Measurements from ENCODE around the gene KIAA1217.

The KIAA1217 gene

DNA sequence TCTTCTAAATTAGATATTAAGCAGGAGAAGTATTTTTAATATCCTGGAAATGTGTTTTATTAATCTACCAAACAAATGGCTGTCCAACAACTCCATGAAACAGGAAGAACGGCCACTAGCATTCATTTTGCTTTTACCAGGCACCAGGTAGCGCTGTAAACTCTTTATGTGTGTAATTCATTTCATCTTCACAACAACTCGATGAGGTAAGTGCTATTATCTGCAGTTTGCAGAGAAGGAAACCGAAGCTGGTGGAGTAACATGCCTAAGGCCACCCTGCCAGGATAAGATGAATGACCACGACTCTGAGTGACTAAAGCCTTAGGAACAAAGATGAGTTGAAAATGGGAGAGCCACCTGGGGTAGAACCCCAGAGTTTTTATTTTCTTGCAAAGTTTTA, 101.2 kb downstream of the KIAA1217 start:
- H3K14ac ChIP-seq (ENCODE audit: low read length), result no peak overlapping the region
- no peak for DNase-seq (ENCODE audit: low spot score)

DNA sequence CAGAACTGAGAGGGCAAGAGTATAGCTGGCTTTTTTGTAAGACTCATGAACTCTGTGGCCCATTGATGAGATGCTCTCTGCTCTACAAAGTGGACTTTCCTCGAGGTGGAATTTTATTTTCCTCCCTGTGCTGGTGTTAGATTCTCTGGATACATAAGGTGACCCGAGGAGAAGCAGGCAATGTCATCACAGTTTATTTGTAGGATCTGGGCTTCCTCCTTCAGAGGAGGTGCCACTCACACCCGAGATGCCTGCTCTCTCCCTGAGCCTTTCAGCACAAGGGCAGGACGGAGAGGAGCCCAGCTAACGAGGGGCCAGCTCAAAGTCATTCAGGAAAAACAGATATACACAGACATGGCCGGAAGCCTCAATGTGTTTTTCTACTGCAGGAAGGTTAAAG, 103.0 kb downstream of the KIAA1217 start:
- no peak overlapping the region for H3K18ac ChIP-seq (ENCODE audit: low read length)
- H3K36me3 ChIP-seq (replicated peaks in 1 of 2; ENCODE audit: control insufficient read depth in 2 of 2, insufficient read depth in 2 of 2, low read length in 2 of 2), result no peaks in the 10 kb centered on the region
- H3K23ac ChIP-seq (ENCODE audit: low read depth, low read length, poor library complexity), result no peak overlapping the region
- no peak overlapping the region for H4K91ac ChIP-seq (ENCODE audit: low read depth, low read length, poor library complexity)
- no peaks in the 10 kb centered on the region for H3K79me1 ChIP-seq (ENCODE audit: low read depth, low read length)
- H2AK5ac ChIP-seq (ENCODE audit: low read depth, low read length), result no peak overlapping the region
- no peak overlapping the region for H2AFZ ChIP-seq (ENCODE audit: low read length)
- no peak overlapping the region for H3K4me3 ChIP-seq (ENCODE audit: low read length in 2 of 2)
- H2BK12ac ChIP-seq (ENCODE audit: low read length), result no peak overlapping the region
- H3K9me3 ChIP-seq (replicated peaks in 1 of 2; ENCODE audit: control insufficient read depth in 2 of 2, insufficient read depth in 1 of 2, low read depth in 1 of 2, low read length in 2 of 2), result no peaks in the 10 kb centered on the region
- DNase-seq (ENCODE audit: low spot score), result no peak
- no peaks in the 10 kb centered on the region for H3K27me3 ChIP-seq (ENCODE audit: control insufficient read depth in 3 of 3, insufficient read depth in 3 of 3, low read depth in 1 of 3, low read length in 3 of 3)
- H3K4me2 ChIP-seq (ENCODE audit: insufficient read depth, low read length, poor library complexity, severe bottlenecking), result no peak overlapping the region
- H2BK5ac ChIP-seq (ENCODE audit: low read length), result no peak overlapping the region
- H2BK120ac ChIP-seq (ENCODE audit: low read depth, low read length), result no peak overlapping the region
- peak overlapping the region; percentile 1 for H3K27ac ChIP-seq (replicated peaks; ENCODE audit: low read length)
- no peak overlapping the region for H4K8ac ChIP-seq (ENCODE audit: low read depth, low read length)
- peaks cover 18 to 21% of the 10 kb centered on the region in 2 donors for H3K4me1 ChIP-seq (ENCODE audit: control insufficient read depth in 2 of 2, insufficient read depth in 1 of 2, low read depth in 1 of 2, low read length in 2 of 2)
- no peak overlapping the region for H3K4ac ChIP-seq (ENCODE audit: low read length)
- H3K9ac ChIP-seq (ENCODE audit: low read depth, low read length, poor library complexity), result no peak overlapping the region
- H3K14ac ChIP-seq (ENCODE audit: low read length), result no peak overlapping the region
- no peak overlapping the region for H2BK15ac ChIP-seq (ENCODE audit: low read length)
- no CpG with 5 or more reads among the region's 6 CpGs for WGBS, 2 donors (ENCODE audit: extremely low coverage in 2 of 2, insufficient read length in 2 of 2, insufficient replicate concordance in 1 of 2)

More for the DNA sequence above, 101.2 kb downstream of the KIAA1217 start:
- Histone ChIP-seq H3K23ac (ENCODE audit: low read depth, low read length, poor library complexity) (no peak overlapping the region), H3K9ac (ENCODE audit: low read depth, low read length, poor library complexity) (no peak overlapping the region), H2AK5ac (ENCODE audit: low read depth, low read length) (no peak overlapping the region), H2BK5ac (ENCODE audit: low read length) (no peak overlapping the region), H4K91ac (ENCODE audit: low read depth, low read length, poor library complexity) (no peak overlapping the region), H3K9me3 (replicated peaks in 1 of 2; ENCODE audit: control insufficient read depth in 2 of 2, insufficient read depth in 1 of 2, low read depth in 1 of 2, low read length in 2 of 2) (no peaks in the 10 kb centered on the region), H2BK12ac (ENCODE audit: low read length) (no peak overlapping the region), H3K27me3 (ENCODE audit: control insufficient read depth in 3 of 3, insufficient read depth in 3 of 3, low read depth in 1 of 3, low read length in 3 of 3) (no peaks in the 10 kb centered on the region), H3K4me2 (ENCODE audit: insufficient read depth, low read length, poor library complexity, severe bottlenecking) (no peak overlapping the region), H3K36me3 (replicated peaks in 1 of 2; ENCODE audit: control insufficient read depth in 2 of 2, insufficient read depth in 2 of 2, low read length in 2 of 2) (no peaks in the 10 kb centered on the region), H3K79me1 (ENCODE audit: low read depth, low read length) (no peaks in the 10 kb centered on the region), H3K4ac (ENCODE audit: low read length) (no peak overlapping the region), H2BK15ac (ENCODE audit: low read length) (no peak overlapping the region), H3K4me3 (ENCODE audit: low read length in 2 of 2) (no peak overlapping the region), H3K18ac (ENCODE audit: low read length) (no peak overlapping the region), H2BK120ac (ENCODE audit: low read depth, low read length) (no peak overlapping the region), H3K4me1 (ENCODE audit: control insufficient read depth in 2 of 2, insufficient read depth in 1 of 2, low read depth in 1 of 2, low read length in 2 of 2) (peaks cover 24 to 29% of the 10 kb centered on the region in 2 donors), H4K8ac (ENCODE audit: low read depth, low read length) (no peak overlapping the region), H3K27ac (replicated peaks; ENCODE audit: low read length) (no peak overlapping the region), H2AFZ (ENCODE audit: low read length) (no peak overlapping the region)
- no CpG with 5 or more reads among the region's 5 CpGs for WGBS, 2 donors (ENCODE audit: extremely low coverage in 2 of 2, insufficient read length in 2 of 2, insufficient replicate concordance in 1 of 2)

- Histone ChIP-seq H3K36me3 (replicated peaks in 1 of 2; ENCODE audit: control insufficient read depth in 2 of 2, insufficient read depth in 2 of 2, low read length in 2 of 2) (no peaks in the 10 kb centered on the region), H3K14ac (ENCODE audit: low read length) (no peak overlapping the region), H3K23ac (ENCODE audit: low read depth, low read length, poor library complexity) (no peak overlapping the region), H2AFZ (ENCODE audit: low read length) (no peak overlapping the region), H3K4me3 (ENCODE audit: low read length in 2 of 2) (no peak overlapping the region), H2BK15ac (ENCODE audit: low read length) (no peak overlapping the region), H3K4ac (ENCODE audit: low read length) (no peak overlapping the region), H4K91ac (ENCODE audit: low read depth, low read length, poor library complexity) (no peak overlapping the region), H3K4me1 (ENCODE audit: control insufficient read depth in 2 of 2, insufficient read depth in 1 of 2, low read depth in 1 of 2, low read length in 2 of 2) (peaks cover 7 to 13% of the 10 kb centered on the region in 2 donors), H3K9ac (ENCODE audit: low read depth, low read length, poor library complexity) (no peak overlapping the region), H3K27ac (replicated peaks; ENCODE audit: low read length) (no peak overlapping the region), H2BK12ac (ENCODE audit: low read length) (no peak overlapping the region), H2AK5ac (ENCODE audit: low read depth, low read length) (no peak overlapping the region), H3K18ac (ENCODE audit: low read length) (no peak overlapping the region), H3K27me3 (ENCODE audit: control insufficient read depth in 3 of 3, insufficient read depth in 3 of 3, low read depth in 1 of 3, low read length in 3 of 3) (no peaks in the 10 kb centered on the region), H4K8ac (ENCODE audit: low read depth, low read length) (no peak overlapping the region), H3K9me3 (replicated peaks in 1 of 2; ENCODE audit: control insufficient read depth in 2 of 2, insufficient read depth in 1 of 2, low read depth in 1 of 2, low read length in 2 of 2) (no peaks in the 10 kb centered on the region), H2BK5ac (ENCODE audit: low read length) (no peak overlapping the region), H2BK120ac (ENCODE audit: low read depth, low read length) (no peak overlapping the region), H3K4me2 (ENCODE audit: insufficient read depth, low read length, poor library complexity, severe bottlenecking) (no peak overlapping the region), H3K79me1 (ENCODE audit: low read depth, low read length) (no peaks in the 10 kb centered on the region)
- WGBS, 2 donors (ENCODE audit: extremely low coverage in 2 of 2, insufficient read length in 2 of 2, insufficient replicate concordance in 1 of 2), result no CpG with 5 or more reads among the region's 10 CpGs
- no peak for DNase-seq (ENCODE audit: low spot score)
Observed at GRCh38 chr10:24313283-24313682, 104.3 kb downstream of the KIAA1217 start.

DNA sequence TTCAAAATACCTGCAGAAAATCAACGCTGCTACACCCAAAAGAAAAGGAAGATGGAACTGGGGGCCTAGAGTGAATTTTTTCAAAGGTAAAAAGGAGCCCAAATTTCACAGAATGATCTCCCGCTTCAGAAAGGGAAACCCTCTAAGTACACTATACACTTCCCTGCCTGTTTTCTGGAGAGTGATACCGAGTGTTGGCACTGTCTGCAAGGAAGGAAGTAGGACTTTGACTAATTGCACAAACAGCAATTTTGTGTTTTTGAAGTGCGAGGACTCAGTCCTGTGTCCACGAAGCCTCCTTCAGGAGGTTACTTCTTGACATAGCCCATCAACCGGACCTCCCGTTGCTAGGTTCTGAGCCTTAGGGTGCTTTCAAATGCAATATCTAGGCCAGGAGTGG, 106.3 kb downstream of the KIAA1217 start:
- Histone ChIP-seq H2BK12ac (ENCODE audit: low read length) (no peak overlapping the region), H4K8ac (ENCODE audit: low read depth, low read length) (no peak overlapping the region), H2BK5ac (ENCODE audit: low read length) (no peak overlapping the region), H4K91ac (ENCODE audit: low read depth, low read length, poor library complexity) (no peak overlapping the region), H2BK15ac (ENCODE audit: low read length) (no peak overlapping the region), H3K23ac (ENCODE audit: low read depth, low read length, poor library complexity) (no peak overlapping the region), H3K27ac (replicated peaks; ENCODE audit: low read length) (no peak overlapping the region), H3K18ac (ENCODE audit: low read length) (no peak overlapping the region), H3K36me3 (replicated peaks in 1 of 2; ENCODE audit: control insufficient read depth in 2 of 2, insufficient read depth in 2 of 2, low read length in 2 of 2) (no peaks in the 10 kb centered on the region), H3K4me3 (ENCODE audit: low read length in 2 of 2) (no peak overlapping the region), H3K27me3 (ENCODE audit: control insufficient read depth in 3 of 3, insufficient read depth in 3 of 3, low read depth in 1 of 3, low read length in 3 of 3) (no peaks in the 10 kb centered on the region), H2AFZ (ENCODE audit: low read length) (no peak overlapping the region), H3K14ac (ENCODE audit: low read length) (no peak overlapping the region), H3K4me1 (ENCODE audit: control insufficient read depth in 2 of 2, insufficient read depth in 1 of 2, low read depth in 1 of 2, low read length in 2 of 2) (peaks cover 5 to 11% of the 10 kb centered on the region in 2 donors), H2BK120ac (ENCODE audit: low read depth, low read length) (no peak overlapping the region), H3K4me2 (ENCODE audit: insufficient read depth, low read length, poor library complexity, severe bottlenecking) (no peak overlapping the region), H3K9ac (ENCODE audit: low read depth, low read length, poor library complexity) (no peak overlapping the region), H2AK5ac (ENCODE audit: low read depth, low read length) (no peak overlapping the region), H3K9me3 (replicated peaks in 1 of 2; ENCODE audit: control insufficient read depth in 2 of 2, insufficient read depth in 1 of 2, low read depth in 1 of 2, low read length in 2 of 2) (no peaks in the 10 kb centered on the region), H3K79me1 (ENCODE audit: low read depth, low read length) (no peaks in the 10 kb centered on the region), H3K4ac (ENCODE audit: low read length) (no peak overlapping the region)
- no CpG with 5 or more reads among the region's 7 CpGs for WGBS, 2 donors (ENCODE audit: extremely low coverage in 2 of 2, insufficient read length in 2 of 2, insufficient replicate concordance in 1 of 2)
- no peak for DNase-seq (ENCODE audit: low spot score)

Measured in neuronal stem cell (in vitro differentiated cells).